ENCODE measurements around the gene C1orf35.

The C1orf35 gene

GRCh38 chr1:228077565-228078330, 25.4 kb downstream of the C1orf35 start:
- TF ChIP-seq GATA3 (IDR thresholded peaks at IDR 0.05; ENCODE audit: low read depth, low read length) (no peak), GATA2 (IDR thresholded peaks at IDR 0.05; ENCODE audit: low read depth, low read length) (no peak)

- TF ChIP-seq GATA2 (IDR thresholded peaks at IDR 0.05; ENCODE audit: low read depth, low read length) (no peak), GATA3 (IDR thresholded peaks at IDR 0.05; ENCODE audit: low read depth, low read length) (no peak)
Measured at GRCh38 chr1:228076796-228077430, 26.2 kb downstream of the C1orf35 start.

- no peak for TF ChIP-seq GATA2 (IDR thresholded peaks at IDR 0.05; ENCODE audit: low read depth, low read length)
- no peak for TF ChIP-seq GATA3 (IDR thresholded peaks at IDR 0.05; ENCODE audit: low read depth, low read length)
Measured at GRCh38 chr1:228075801-228076271, 27.3 kb downstream of the C1orf35 start.

GRCh38 chr1:228074954-228075730, 28.0 kb downstream of the C1orf35 start:
- TF ChIP-seq GATA3 (IDR thresholded peaks at IDR 0.05; ENCODE audit: low read depth, low read length) (no peak), GATA2 (IDR thresholded peaks at IDR 0.05; ENCODE audit: low read depth, low read length) (no peak)

- no peak for TF ChIP-seq GATA2 (IDR thresholded peaks at IDR 0.05; ENCODE audit: low read depth, low read length)
- TF ChIP-seq GATA3 (IDR thresholded peaks at IDR 0.05; ENCODE audit: low read depth, low read length): no peak
Measured at GRCh38 chr1:228073857-228074545, 29.1 kb downstream of the C1orf35 start.

- TF ChIP-seq GATA3 (IDR thresholded peaks at IDR 0.05; ENCODE audit: low read depth, low read length) (no peak), GATA2 (IDR thresholded peaks at IDR 0.05; ENCODE audit: low read depth, low read length) (no peak)
Measured at GRCh38 chr1:228073061-228073856, 29.9 kb downstream of the C1orf35 start.

- TF ChIP-seq GATA2 (IDR thresholded peaks at IDR 0.05; ENCODE audit: low read depth, low read length) (no peak), GATA3 (IDR thresholded peaks at IDR 0.05; ENCODE audit: low read depth, low read length) (no peak)
Measured at GRCh38 chr1:228072658-228073043, 30.5 kb downstream of the C1orf35 start.

GRCh38 chr1:228071839-228072657, 31.1 kb downstream of the C1orf35 start:
- TF ChIP-seq GATA2 (IDR thresholded peaks at IDR 0.05; ENCODE audit: low read depth, low read length): no peak
- TF ChIP-seq GATA3 (IDR thresholded peaks at IDR 0.05; ENCODE audit: low read depth, low read length): no peak

GRCh38 chr1:228070851-228071250, 32.3 kb downstream of the C1orf35 start:
- no peak for TF ChIP-seq GATA3 (IDR thresholded peaks at IDR 0.05; ENCODE audit: low read depth, low read length)

GRCh38 chr1:228070173-228070572, 33.0 kb downstream of the C1orf35 start:
- no peak for TF ChIP-seq GATA3 (IDR thresholded peaks at IDR 0.05; ENCODE audit: low read depth, low read length)
- no peak for TF ChIP-seq GATA2 (IDR thresholded peaks at IDR 0.05; ENCODE audit: low read depth, low read length)

GRCh38 chr1:228068359-228068758, 34.8 kb downstream of the C1orf35 start:
- TF ChIP-seq GATA2 (IDR thresholded peaks at IDR 0.05; ENCODE audit: low read depth, low read length): no peak
- TF ChIP-seq GATA3 (IDR thresholded peaks at IDR 0.05; ENCODE audit: low read depth, low read length): no peak

GRCh38 chr1:228066891-228067654, 36.1 kb downstream of the C1orf35 start:
- TF ChIP-seq GATA2 (IDR thresholded peaks at IDR 0.05; ENCODE audit: low read depth, low read length) (no peak), GATA3 (IDR thresholded peaks at IDR 0.05; ENCODE audit: low read depth, low read length) (no peak)

All from SH-SY5Y (cell line).